EL (cell line): ENCODE measurements around the gene RNF135.
A peak's percentile ranks its signal among the peaks of the same experiment; 100 is the strongest.
"Not testable (repeated sequence)": the region's sequence is repeated elsewhere in the genome, so short reads cannot be mapped to it uniquely, and the experiment has no call there.

ENCODE experiments used
- DNase-seq: peaks from one replicate; pipeline ENCODE4 v3.0.0-alpha.2; 2016

Gene RNF135

DNA sequence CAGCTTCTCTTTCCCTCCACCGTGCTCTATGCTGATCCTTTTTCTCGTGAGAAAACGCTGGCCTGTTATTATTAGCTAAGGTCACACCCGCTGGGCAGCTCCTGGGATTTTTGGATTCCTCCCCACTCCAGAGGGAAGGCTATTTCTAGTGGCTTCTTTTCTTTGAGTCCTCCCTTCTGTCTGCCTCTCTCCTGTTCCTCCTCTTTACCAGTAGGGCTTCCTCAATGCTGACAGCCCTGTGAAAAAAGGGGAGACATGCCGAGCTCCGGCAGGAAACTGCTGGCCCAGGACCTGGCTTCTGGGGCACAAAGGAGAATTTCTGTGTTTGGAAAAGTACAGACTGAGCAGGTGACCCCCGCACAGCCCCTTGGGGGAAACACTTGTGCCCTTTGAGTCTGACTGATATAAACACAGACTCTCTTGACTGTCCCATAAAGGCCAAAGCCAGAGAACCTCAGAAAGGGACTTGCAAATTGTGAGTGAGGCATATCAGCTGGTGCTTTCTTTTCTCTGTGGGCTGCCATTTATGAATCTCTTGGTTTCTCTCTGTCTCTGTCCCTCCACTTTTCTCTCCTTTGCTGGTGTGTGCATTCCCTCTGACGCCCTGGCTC is 14.0 kb upstream of the RNF135 start:
- no peak for DNase-seq

DNA sequence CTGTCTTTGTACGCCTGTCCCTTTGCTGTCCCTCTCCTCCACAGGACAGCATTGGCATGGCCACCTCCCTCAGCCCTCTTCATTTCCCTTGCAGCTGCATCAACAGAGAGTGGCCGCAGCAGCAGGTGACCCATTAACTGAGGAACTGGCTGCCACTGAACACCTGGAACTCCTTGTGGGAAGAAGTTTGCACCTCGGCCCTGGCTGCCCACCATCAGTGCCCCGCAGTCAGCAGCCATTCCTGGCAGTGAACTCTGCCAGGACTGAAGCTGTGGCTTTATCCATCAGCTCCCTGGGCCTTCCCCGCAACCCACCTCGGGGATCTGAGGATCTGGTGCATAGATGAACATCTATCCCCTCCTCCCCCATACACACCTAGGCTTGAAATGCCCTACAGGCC is 13.1 kb upstream of the RNF135 start:
- no peak for DNase-seq

DNA sequence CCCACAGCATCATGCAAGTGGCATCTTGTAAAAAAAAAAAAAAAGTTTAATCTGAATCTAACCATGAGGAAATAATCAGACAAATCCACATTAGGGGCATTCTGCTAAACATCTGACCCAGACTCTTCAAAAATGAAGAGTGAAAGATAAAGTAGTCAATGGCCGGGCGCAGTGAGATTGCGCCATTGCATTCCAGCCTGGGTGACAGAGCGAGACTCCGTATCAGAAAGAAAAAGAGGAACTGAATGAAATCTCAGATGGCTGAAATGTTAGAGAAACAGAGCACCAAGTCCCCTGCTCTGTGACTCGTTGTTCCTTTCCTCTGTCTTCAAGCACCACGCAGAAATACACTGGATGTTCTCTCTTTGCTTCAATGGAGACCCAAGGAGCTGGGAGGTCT is 12.7 kb upstream of the RNF135 start:
- DNase-seq, result no peak

DNA sequence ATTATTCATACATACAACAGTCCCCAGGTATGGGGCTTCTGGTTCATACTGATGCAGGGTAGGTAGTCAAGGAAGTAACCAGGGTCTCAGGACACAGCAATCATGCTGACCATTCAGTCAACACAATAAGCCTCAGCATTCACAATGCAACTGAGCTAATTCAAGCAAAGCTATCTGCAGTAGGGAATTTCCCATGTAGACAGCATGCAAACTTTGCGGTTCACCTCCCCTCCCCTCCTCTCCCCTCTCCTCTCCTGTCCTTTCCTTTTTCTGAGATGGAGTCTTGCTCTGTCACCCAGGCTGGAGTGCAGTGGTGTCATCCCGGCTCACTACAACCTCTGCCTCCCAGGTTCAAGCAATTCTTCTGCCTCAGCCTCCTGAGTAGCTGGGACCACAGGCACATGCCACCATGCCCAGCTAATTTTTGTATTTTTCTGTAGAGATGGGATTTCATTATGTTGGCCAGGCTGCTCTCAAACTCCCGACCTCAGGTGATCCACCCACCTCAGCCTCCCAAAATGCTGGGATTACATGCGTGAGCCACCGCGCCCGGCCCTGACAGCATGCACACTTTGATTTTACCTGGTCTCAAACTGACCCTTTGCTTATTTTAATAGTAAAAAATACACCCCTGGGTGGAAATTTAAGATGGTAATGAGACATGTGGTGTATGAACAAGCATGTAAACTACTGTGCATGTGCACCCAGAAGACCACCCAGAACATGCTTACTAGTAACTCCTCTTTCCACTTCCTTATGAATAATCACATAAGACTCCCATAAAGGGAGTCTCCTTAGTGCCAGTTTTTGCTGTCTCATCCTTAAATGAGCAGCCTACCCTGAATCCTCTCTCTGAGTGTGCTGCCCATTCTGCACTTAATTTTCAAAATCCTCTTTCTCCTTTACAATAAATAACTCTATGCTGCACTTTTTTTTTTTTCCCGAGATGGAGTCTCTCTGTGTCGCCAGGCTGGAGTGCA is 9.3 kb upstream of the RNF135 start:
- DNase-seq, result no peak

DNA sequence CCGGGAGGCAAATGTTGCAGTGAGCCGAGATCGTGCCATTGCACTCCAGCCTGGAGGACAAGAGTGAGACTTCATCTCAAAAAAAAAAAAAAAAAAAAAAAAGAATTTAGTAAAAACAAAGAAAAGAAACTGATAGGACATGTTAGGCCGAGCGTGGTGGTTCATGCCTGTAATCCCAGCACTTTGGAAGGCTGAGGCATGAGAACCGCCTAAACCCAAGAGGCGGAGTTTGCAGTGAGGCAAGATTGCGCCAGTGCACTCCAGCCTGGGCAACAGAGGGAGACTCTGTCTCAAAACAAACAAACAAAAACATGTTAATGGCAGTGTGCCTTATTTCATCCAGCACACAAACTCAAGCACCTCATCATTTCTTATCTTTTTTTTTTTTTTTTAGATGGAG is 6.5 kb upstream of the RNF135 start:
- DNase-seq, result not testable (repeated sequence)

DNA sequence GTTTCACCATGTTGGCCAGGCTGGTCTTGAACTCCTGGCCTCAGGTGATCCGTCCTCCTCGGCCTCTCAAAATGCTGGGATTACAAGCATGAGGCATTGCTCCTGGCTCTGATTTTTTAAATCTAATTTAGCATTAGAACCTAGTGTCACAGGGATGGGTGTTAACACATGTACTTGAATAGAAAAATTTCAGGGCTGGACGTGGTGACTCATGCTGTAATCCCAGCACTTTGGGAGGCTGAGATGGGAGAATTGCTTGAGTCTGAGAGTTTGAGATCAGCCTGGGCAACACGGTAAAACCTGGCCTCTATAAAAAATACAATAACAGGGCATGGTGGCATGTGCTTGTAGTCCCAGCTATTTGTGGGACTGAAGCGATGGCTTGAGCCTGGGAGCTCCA is 6.0 kb upstream of the RNF135 start:
- DNase-seq, result peak; percentile 56

DNA sequence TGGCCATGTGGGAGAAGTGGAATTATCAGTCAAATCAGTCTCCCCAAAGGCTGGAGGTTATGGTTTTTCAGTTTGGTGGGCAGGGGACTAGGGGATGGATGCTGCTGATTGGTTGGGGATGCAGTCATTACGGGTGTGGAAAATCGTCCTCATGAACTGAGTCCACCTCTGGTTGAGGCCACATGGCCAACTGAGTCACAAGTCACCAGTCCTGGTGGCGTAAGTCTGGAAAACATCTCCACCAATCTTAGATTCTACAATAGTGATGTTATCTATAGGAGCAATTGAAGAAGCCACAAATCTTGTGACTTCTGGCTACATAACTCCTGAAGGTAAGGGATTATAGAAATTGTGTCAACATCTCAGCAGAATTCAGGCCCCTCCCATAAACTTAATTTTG is 5.2 kb upstream of the RNF135 start:
- DNase-seq, result no peak

DNA sequence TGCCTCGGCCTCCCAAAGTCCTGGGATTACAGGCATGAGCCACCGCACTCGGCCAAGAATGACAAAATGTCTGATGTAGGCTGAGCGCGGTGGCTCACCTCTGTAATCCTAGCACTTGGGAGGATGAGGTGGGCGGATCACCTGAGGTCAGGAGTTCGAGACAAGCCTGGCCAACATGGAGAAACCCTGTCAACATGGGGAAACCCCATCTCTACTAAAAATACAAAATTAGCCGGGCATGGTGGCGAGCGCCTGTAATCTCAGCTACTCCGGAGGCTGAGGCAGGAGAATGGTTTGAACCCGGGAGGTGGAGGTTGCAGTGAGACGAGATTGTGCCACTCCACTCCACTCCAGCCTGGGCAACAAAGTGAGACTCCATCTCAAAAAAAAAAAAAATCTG is 2.9 kb upstream of the RNF135 start:
- DNase-seq, result not testable (repeated sequence)

DNA sequence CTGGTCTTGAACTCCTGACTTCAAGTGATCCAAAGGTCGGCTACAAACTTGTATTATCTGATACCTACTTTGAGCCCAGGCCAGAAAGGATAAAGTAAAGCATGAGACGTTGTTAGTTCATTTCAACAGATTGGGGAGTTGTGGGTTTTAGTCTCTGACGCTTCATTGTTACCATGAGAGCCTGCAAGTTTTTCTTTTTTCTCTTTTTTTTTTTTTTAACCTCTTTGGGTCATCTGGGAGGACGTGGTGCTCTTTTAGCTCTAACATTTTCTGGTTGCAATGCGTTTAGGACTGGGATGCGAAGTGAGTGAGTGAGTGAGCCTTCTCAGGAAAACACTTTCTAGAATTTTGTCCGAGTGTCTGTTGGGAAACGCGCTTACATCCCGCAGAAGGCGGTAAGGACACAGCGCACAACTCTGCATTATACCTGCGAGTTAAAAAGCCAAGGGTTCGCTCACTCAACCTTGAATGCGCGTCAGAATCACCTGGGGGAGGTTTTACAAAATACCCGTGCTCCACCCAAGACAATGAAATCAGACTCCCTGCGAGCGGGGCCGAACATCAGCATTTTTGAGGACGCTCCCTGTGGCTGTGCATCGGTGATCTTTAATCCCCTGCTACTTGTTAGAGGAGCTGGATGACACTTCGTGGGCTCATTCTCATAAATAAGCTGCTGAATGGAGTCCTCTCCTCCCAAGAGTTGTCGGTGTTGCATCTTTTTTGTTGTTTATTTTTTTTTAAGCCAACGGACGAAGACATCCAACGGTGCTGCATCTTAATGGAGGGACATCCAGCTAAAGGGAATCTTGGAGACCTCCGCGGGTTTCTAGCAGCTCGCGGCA is 629 bp upstream of the RNF135 start:
- DNase-seq, result no peak

DNA sequence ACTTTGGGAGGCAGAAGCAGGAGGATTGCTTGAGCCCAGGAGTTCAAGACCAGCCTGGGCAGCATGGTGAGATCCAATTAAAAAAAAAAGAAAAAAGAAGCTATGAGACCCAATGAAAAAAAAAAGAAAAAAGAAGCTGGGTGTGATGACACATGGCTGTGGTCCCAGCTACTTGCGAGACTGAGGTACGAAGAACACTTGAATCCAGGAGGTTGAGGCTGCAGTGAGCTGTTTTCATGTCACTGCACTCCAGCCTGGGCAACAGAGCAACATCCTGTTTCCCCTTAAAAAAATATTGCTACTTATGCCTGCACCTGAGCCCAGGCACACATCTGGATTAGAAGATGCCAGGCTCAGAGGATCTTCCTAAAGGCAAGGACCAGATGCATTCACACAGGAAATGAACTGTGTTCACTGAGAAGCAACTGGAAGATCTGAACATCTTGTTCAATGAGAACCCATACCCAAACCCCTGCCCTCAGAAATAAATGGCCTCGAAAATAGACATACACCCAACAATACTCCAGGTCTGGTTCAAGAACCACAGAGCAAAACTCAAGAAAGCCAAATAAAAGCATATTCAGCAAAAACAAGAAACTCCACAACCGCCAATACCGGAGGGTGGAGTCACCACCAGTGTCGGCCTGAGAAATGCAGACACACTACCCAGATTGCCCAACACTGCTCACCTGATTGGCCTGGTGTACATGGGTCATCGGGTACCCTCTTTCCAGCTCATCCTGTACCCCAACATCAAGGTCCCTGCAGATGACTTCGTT is 4.4 kb downstream of the RNF135 start:
- no peak for DNase-seq

DNA sequence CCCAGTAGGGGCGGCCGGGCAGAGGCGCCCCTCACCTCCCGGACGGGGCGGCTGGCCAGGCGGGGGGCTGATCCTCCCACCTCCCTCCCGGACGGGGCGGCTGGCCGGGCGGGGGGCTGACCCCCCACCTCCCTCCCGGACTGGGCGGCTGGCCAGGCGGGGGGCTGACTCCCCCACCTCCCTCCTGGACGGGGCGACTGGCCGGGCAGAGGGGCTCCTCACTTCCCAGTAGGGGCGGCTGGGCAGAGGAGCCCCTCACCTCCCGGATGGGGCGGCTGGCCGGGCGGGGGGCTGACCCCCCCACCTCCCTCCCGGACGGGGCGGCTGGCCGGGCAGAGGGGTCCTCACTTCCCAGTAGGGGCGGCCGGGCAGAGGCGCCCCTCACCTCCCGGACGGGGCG is 9.1 kb downstream of the RNF135 start:
- DNase-seq, result not testable (repeated sequence)

DNA sequence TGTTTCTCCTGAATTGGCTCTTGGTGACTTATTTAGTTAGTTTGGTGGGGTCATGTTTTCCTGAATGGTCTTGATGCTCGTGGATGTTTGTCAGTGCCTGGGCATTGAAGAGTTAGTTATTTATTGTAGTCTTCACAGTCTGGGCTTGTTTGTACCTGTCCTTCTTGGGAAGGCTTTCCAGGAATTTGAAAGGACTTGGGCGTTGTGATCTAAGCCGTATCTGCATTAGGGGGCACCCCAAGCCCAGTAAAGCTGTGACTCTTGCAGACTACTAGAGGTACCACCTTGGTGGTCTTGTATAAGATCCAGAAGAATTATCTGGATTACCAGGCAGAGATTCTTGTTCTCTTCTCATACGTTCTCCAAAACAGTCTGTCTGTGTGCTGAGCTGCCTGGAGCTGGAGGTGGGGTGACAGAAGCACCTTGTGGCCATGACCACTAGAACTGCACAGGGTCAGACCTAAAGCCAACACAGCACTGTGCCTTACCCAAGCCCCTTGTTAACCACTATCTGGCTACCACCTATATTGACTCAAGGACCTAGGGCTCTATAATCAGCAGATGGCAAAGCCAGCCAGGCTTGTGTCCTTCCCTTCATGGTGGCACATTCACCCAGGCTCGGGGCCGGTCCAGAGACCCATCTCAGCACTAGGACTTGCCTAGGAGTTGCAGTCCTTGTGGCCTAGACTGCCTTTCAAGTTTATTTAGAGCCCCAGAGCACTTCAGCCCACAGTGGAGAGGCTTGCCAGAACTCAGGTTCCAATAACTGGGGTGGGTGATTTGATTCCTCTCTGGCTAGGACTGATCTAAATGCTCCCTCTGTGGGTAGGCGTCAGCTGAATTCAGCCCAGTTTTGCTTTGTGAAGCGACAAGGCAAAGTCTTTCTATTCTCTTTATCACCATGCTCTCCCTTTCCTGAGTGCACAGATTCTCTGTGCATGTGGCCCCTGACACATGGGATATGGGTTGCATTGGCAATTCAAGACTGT is 11.0 kb downstream of the RNF135 start:
- no peak for DNase-seq

DNA sequence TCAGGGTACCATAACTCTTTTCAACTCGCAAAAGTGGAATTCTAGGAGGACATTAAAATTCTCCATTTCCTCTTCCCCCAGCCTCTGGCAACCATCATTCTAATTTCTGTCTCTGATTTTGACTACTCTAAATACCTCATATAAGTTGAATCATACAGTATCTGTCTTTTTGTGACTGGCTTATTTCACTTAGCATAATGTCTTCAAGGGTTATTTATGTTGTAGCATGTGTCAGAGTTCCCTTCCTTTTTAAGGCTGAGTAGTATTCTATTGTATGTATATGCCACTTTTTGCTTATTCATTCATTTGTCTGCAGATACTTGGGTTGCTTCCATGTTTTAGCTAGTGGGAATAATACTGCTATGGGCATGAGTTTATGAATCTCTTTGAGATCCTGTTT is 12.0 kb downstream of the RNF135 start:
- DNase-seq, result no peak

DNA sequence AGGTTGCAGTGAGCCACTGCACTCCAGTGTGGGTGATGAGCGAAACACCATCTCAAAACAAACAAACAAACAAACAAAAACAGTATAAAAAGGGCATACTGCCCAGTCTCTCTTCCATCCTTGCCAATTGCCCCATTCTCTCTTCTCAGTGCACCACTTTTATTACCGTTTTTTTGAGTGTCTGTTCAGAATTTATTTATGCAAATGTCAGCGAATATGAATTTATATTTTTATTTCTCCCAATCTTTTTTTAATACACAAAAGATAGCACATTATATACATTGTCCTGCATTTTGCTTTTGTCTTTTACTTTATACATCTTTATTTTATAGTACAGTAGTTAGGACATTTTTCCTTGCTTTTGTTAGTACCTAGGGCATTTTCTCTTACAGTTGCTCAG is 19.6 kb downstream of the RNF135 start:
- DNase-seq, result no peak

DNA sequence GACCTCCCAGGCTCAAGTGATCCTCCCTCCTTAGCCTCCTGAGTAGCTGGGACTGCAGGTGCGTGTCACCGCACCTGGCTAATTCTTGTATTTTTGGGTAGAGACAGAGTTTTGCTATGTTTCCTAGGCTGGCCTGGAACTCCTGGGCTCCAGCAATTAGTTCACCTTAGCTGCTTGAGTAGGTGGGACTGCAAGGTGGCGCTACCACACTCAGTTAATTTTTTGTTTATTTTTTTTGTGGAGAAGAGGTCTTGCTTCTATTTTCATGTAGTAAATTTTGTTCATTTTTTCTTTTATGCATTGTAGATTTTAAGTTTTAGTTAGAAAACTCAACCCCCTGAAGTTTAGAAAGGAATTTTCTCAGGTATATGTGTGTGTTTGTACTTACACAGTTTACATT is 21.7 kb downstream of the RNF135 start:
- no peak for DNase-seq

DNA sequence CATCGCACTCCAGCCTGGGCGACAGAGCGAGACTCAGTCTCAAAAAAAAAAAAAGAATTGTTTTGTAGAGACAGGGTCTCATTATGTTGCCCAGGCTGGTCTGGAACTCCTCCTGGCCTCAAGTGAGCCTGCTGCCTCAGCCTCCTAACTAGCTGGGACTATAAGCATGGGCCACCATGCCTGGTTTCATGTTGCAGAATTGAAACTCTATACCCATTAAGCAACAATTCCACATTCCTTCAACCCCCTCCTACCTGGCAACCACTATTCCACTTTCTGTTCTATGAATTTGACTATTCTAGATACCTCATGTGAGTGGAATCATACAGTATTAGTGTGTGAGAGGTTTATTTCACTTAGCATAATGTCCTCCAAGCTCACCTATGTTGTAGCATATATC is 24.5 kb downstream of the RNF135 start:
- DNase-seq, result no peak

DNA sequence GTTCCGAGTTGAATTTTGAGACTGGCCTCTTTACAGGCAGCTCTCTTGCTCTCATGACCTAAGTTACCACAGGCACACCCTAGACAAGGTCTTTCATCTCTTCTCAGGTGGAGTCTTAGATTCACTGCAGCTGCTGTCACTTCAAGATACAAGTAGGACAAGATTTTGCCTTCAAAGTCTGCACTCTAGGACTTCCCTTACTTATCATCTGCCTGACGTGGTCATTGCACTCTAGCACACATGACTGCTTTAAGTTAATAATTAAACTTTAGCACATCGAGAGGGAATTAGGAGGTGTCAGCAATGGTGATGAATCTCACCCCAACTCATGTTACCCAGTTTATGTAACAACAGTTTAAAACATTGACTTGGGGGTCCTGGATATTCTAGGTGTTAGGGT is 25.6 kb downstream of the RNF135 start:
- DNase-seq, result no peak

DNA sequence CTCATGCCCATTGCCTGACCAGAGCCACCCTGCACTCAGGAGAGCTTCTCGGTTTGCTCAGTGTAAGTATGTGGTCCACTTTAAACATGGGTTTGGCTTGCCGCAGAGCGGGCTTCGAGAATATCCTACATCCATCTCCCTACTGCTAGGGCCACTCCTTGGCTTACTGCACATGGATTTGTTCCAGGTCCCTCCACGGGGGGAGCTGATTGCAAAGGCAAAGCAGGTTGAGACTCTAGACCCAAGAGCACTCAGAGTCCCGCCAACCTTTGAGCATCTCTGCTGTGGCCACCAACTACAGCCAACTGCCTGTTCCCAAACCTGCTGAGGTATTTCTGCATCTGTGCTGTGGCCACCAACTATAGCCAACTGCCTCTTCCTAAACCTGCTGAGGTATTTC is 26.4 kb downstream of the RNF135 start:
- DNase-seq, result no peak

DNA sequence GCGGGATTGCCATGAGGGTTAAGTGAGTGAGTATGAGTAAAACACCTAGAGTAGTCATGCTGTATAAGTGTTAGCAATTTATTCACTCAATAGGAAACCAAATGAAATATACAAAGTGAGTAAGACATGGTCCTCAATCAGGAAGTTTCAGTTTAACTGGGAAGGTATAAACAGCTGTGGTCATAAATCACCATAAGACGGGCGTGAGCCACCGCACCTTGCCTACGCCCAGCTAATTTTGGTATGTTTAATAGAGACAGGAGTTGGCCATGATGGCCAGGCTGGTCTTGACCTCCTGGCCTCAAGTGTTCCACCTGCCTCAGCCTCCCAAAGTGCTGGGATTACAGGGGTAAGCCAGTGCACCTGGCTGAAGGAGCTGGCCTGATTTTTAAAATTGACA is 27.0 kb downstream of the RNF135 start:
- no peak for DNase-seq

DNA sequence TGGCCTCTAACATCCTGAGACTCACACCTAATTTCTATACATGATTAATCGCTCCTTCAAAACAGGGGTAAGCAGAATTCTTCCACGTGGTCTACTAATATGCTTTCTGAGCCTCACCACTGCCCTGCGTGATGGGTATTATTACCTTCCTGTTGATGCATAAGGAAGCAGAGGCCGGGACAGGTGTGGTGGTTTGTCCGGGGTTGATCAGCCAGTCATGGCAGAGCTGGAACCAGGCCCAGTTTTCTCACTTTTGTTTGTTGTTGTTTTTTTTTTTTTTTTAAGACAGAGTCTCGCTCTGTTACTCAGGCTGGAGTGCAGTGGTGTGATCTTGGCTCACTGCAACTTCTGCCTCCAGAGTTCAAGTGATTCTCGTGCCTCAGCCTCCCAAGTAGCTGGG is 31.2 kb downstream of the RNF135 start:
- DNase-seq, result no peak

DNA sequence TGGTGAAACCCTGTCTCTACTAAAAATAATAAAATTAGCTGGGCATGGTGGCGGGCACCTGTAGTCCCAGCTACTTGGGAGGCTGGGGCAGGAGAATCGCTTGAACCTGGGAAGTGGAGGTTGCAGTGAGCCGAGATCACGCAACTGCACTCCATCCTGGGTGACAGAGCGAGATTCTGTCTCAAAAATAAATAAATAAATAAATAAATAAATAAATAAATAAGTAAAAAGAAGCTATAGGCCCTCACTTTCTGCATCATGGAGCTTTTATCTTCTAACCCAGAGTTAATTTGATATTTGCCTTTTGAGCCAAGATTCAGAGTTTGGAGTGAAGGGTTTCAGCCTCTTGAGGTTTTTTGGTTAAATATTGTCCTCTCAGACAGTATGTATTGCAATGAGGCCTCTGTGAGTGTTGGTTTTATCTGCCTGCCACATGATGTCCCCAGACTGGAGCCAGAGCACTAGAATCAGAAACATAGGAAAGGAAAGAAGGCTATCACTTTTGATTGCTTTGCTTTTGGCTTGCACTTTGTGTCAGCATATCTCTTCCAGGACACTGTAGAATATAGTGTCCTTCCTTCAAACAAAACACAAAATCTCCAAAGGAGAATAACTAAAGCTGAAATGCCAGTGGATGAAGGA is 32.5 kb downstream of the RNF135 start:
- no peak for DNase-seq
